Measurements from ENCODE around the gene PI4K2B. TPM values are rescaled to one million over a fixed set of nuclear protein-coding genes. Genes with fewer than 3 reads are reported as not detected.

The PI4K2B gene
- total and polyA plus RNA-seq, 2 of the 13 experiments (the other 11 are each of a cell fraction or from before 2014, with no cell fraction given), result 6.9 to 25.8 TPM

- no peak for TF ChIP-seq THAP8 (CRISPR knock-in tag; IDR thresholded peaks at IDR 0.05; ENCODE audit: borderline replicate concordance)
- peak; percentile 92 for TF ChIP-seq ZNF225 (CRISPR knock-in tag; IDR thresholded peaks at IDR 0.05)
- no peak for TF ChIP-seq FOXP1 (IDR thresholded peaks at IDR 0.05)
- peak; percentile 59 for TF ChIP-seq FOXP1 (CRISPR knock-in tag; IDR thresholded peaks at IDR 0.05)
- no peak for TF ChIP-seq ZFP62 (CRISPR knock-in tag; IDR thresholded peaks at IDR 0.05)
- TF ChIP-seq ETV6 (CRISPR knock-in tag; conservative IDR thresholded peaks at IDR 0.05), result no peak; the same call in 1 of the 2 replicates
- TF ChIP-seq ZNF180 (CRISPR knock-in tag; IDR thresholded peaks at IDR 0.05; ENCODE audit: borderline replicate concordance, low read depth), result 0 out of 2 replicates have a peak, but pooled peaks have one; percentile 57
- no peak; the same call in 1 of the 2 replicates for TF ChIP-seq NCOR1 (IDR thresholded peaks at IDR 0.05; ENCODE audit: borderline replicate concordance, low read length)
- TF ChIP-seq ZZZ3 (CRISPR knock-in tag; IDR thresholded peaks at IDR 0.05; ENCODE audit: borderline replicate concordance), result peak; percentile 42; the same call in 1 of the 2 replicates
- TF ChIP-seq NRL (CRISPR knock-in tag; IDR thresholded peaks at IDR 0.05; ENCODE audit: borderline replicate concordance), result peak; percentile 84; the same call in 1 of the 2 replicates
- TF ChIP-seq CHD2 (IDR thresholded peaks at IDR 0.05; ENCODE audit: low read depth, low read length), result no peak; the same call in 1 of the 2 replicates
- TF ChIP-seq ZNF138 (CRISPR knock-in tag; IDR thresholded peaks at IDR 0.05; ENCODE audit: low read depth), result peak; percentile 60; the same call in 1 of the 2 replicates
- TF ChIP-seq SMAD3 (CRISPR knock-in tag; IDR thresholded peaks at IDR 0.05), result peak; percentile 91
- TF ChIP-seq, protein P1, sequence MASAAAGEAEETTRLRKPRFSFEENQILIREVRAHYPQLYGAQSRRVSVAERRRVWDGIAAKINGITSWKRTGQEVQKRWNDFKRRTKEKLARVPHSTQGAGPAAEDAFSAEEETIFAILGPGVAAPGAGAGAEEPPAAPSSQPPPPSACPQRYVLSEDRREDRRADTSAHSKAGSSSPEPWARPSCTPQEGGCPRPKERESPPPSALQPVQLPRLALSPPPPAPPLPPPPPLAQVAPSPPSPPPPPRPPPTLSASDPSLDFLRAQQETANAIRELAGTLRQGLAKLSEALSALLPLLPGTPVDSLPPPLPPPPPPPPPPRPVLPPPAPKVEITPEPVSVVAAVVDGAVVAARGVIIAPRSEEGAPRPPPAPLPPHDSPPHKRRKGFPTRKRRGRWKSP (CRISPR knock-in tag; IDR thresholded peaks at IDR 0.05), result peak; percentile 81
- TF ChIP-seq, protein P2, sequence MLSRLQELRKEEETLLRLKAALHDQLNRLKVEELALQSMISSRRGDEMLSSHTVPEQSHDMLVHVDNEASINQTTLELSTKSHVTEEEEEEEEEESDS (CRISPR knock-in tag; IDR thresholded peaks at IDR 0.05; ENCODE audit: borderline replicate concordance), result 0 out of 2 replicates have a peak, but pooled peaks have one; percentile 43
- TF ChIP-seq NFE2L2 (IDR thresholded peaks at IDR 0.05; ENCODE audit: low read length), result no peak
- TF ChIP-seq BRF2 (CRISPR knock-in tag; IDR thresholded peaks at IDR 0.05), result no peak; the same call in 1 of the 2 replicates
- peak; percentile 85 for TF ChIP-seq GMEB1 (CRISPR knock-in tag; IDR thresholded peaks at IDR 0.05; ENCODE audit: borderline replicate concordance)
- no peak for TF ChIP-seq TERF1 (CRISPR knock-in tag; IDR thresholded peaks at IDR 0.05)
- no peak for TF ChIP-seq NFE2L1 (CRISPR knock-in tag; IDR thresholded peaks at IDR 0.05; ENCODE audit: borderline replicate concordance)
- TF ChIP-seq ZNF850 (CRISPR knock-in tag; conservative IDR thresholded peaks at IDR 0.05), result no peak
- peak; percentile 70 for TF ChIP-seq HOXA5 (CRISPR knock-in tag; IDR thresholded peaks at IDR 0.05)
Observed at GRCh38 chr4:25312496-25313200, 78.8 kb downstream of the PI4K2B start, which contains the start of gene ZCCHC4 (continued).

Data from HepG2 (cell line).